HepG2 (cell line): ENCODE measurements around the gene CBX7. TPM values are rescaled to one million over a fixed set of nuclear protein-coding genes. Genes with fewer than 3 reads are reported as not detected.

ENCODE experiments used
- ATAC-seq: fragments of 200-7000 bp; cut with Tn5 transposase; 3 replicates; pipeline ENCODE4 v1.9.1; 2020; ENCODE audit warnings: mild to moderate bottlenecking, moderate library complexity
- BruUV-seq: library from RNA; stranded (reverse); fragments of 400-500 nt; replicated peaks from 2 replicates; lab custom pipeline; 2021; lab: Mats Ljungman, UMichigan
- CTCF ChIA-PET: fragments of 300-600 bp; formaldehyde crosslinking; extraction: SDS; loops from one replicate; lab custom pipeline; 2021; ENCODE audit warnings: low total read pairs, inconsistent platforms, low intra/inter-chr PET ratio; lab: Yijun Ruan, JAX
- POLR2A ChIA-PET: fragments of 350-600 bp; sonication (Branson Sonifier 250); formaldehyde crosslinking; loops from one replicate; lab custom pipeline; 2020; ENCODE audit warnings: antibody characterized with exemption, inconsistent platforms; lab: Yijun Ruan, JAX
- DNase-seq: peaks from one replicate; pipeline ENCODE4 v3.0.0-alpha.2; 2015; ENCODE audit warnings: low spot score
- FAIRE-seq: peaks from 3 replicates; lab custom pipeline; 2011; peaks lifted over from hg19 to GRCh38; lab: Jason Lieb, UNC
- H2AFZ ChIP-seq: one replicate; pipeline ENCODE4 v1.6.1; 2011; ENCODE audit warnings: low read length, inconsistent platforms
- H3K27ac ChIP-seq: fragments of 300-600 bp; 3 replicates; pipeline ENCODE4 v1.8.0; 2011; ENCODE audit warnings: mixed run types, mild to moderate bottlenecking, mixed read lengths, low read length, inconsistent platforms; ENCODE audit not compliant: insufficient read depth; ENCODE audit errors: extremely low read length
- H3K27me3 ChIP-seq, 2 experiments: fragments of 200-600 bp in 1 of 2; 2 replicates in 1 of 2; 3 replicates in 1 of 2; pipeline versions ENCODE4 v1.6.0 to v1.8.0; 2011; ENCODE audit warnings: low read length in 2 of 2, mild to moderate bottlenecking in 2 of 2, moderate library complexity in 2 of 2, inconsistent platforms in 1 of 2; ENCODE audit not compliant: insufficient read depth in 2 of 2, control insufficient read depth in 1 of 2
- H3K36me3 ChIP-seq, 2 experiments: fragments of 200-600 bp in 1 of 2; replicated peaks in 1 of 2; 2 replicates in 1 of 2; 3 replicates in 1 of 2; pipeline versions ENCODE4 v1.5.1 to v1.8.0; 2011; ENCODE audit warnings: low read length in 2 of 2, inconsistent platforms in 1 of 2; ENCODE audit not compliant: insufficient read depth in 2 of 2, control insufficient read depth in 1 of 2
- H3K4me1 ChIP-seq: 2 replicates; pipeline ENCODE4 v1.5.1; 2012; ENCODE audit warnings: low read length, inconsistent platforms; ENCODE audit not compliant: insufficient read depth
- H3K4me2 ChIP-seq: 2 replicates; pipeline ENCODE4 v1.6.0; 2011; ENCODE audit warnings: low read depth, low read length, inconsistent platforms
- H3K4me3 ChIP-seq, 3 experiments: fragments of 200-600 bp in 1 of 3; sonication (generic), shearing (Covaris generic) in 1 of 3; replicated peaks in 1 of 3; 2 replicates each; pipeline ENCODE4 v1.5.1; 2011 to 2016; ENCODE audit warnings: low read length in 3 of 3, inconsistent platforms in 2 of 3, low read depth in 2 of 3, mild to moderate bottlenecking in 2 of 3, control low read depth in 1 of 3, mixed read lengths in 1 of 3; ENCODE audit not compliant: insufficient read depth in 1 of 3
- H3K79me2 ChIP-seq: one replicate; pipeline ENCODE4 v1.6.1; 2011; ENCODE audit warnings: low read length, inconsistent platforms; ENCODE audit not compliant: insufficient read depth
- H3K9ac ChIP-seq: 2 replicates; pipeline ENCODE4 v1.6.0; 2011; ENCODE audit warnings: mild to moderate bottlenecking, low read depth, low read length, inconsistent platforms; ENCODE audit not compliant: insufficient read depth
- H3K9me3 ChIP-seq: 2 replicates; pipeline ENCODE4 v1.5.1; 2012; ENCODE audit warnings: mild to moderate bottlenecking, low read length
- H4K20me1 ChIP-seq: 2 replicates; pipeline ENCODE4 v1.6.0; 2011; ENCODE audit warnings: inconsistent platforms, mild to moderate bottlenecking, low read length, moderate library complexity; ENCODE audit not compliant: insufficient read depth
- NBN ChIP-seq: fragments of 450-650 bp; conservative IDR thresholded peaks from 2 replicates; pipeline ENCODE4 v1.6.1; 2017
- SNRNP70 ChIP-seq: fragments of 200-400 bp; formaldehyde crosslinking; IDR thresholded peaks from 2 replicates; pipeline ENCODE4 v1.6.1; 2017; ENCODE audit warnings: mild to moderate bottlenecking, low read depth, low read length, moderate library complexity
- XRCC5 ChIP-seq: fragments of 200-400 bp; formaldehyde crosslinking; optimal IDR thresholded peaks from 2 replicates; pipeline ENCODE3; 2017; ENCODE audit warnings: mild to moderate bottlenecking, low read length
- ZSCAN21 ChIP-seq: sonication (generic); formaldehyde crosslinking; IDR thresholded peaks from 2 replicates; pipeline ENCODE4 v1.8.0; 2022; ENCODE audit warnings: mild to moderate bottlenecking, missing genetic modification reagents, moderate library complexity, borderline replicate concordance
- WGBS: methylation state at CpG from one replicate; pipeline ENCODE4 v1.1.6; 2017; ENCODE audit warnings: low lambda C conversion rate; 5-methylcytosine and 5-hydroxymethylcytosine counted together
- in situ Hi-C: cut with HindIII; loops from 2 replicates; pipeline ENCODE4 v1.10.0; 2017; ENCODE audit warnings: low pct_unique_long_range_greater_than_20kb; ENCODE audit not compliant: extremely low pct_ligation_motif_present
- intact Hi-C: fragments of 100-400 bp; cut with micrococcal nuclease; formaldehyde crosslinking; loops from one replicate; pipeline ENCODE4 v1.10.0; 2022; ENCODE audit not compliant: unreplicated experiment
- polyA plus RNA-seq, 8 experiments: library from polyadenylated mRNA; depleted of rRNA in 3 of 8; stranded (reverse) in 7 of 8; unstranded in 1 of 8; fragments of >200 nt; fragmentation: Illumina TruSeq in 4 of 8; extraction: Trizol in 4 of 8; gene quantifications; 2 replicates each; pipeline versions ENCODE4 v1.2.1 to v1.2.3, GENCODE V29; 2011 to 2016; ENCODE audit warnings: low read depth in 4 of 8, missing spikeins in 1 of 8, mixed read lengths in 1 of 8; ENCODE audit not compliant: insufficient read depth in 1 of 8
- total RNA-seq, 5 experiments: library from RNA; depleted of rRNA; stranded (reverse); fragments of >200 nt; fragmentation: Illumina TruSeq; extraction: Trizol; gene quantifications; 2 replicates each; pipeline ENCODE4 v1.2.3, GENCODE V29; 2016; ENCODE audit warnings: low read depth in 1 of 5
- TF ChIP-seq, protein P1 (sequence below): sonication (generic); formaldehyde crosslinking; IDR thresholded peaks from 2 replicates; pipeline ENCODE4 v1.4.0; 2020; ENCODE audit warnings: missing genetic modification reagents, borderline replicate concordance
- TF ChIP-seq, protein P2 (sequence below): sonication (generic); formaldehyde crosslinking; IDR thresholded peaks from 2 replicates; pipeline ENCODE4 v1.4.0; 2020; ENCODE audit warnings: missing genetic modification reagents

The CBX7 gene
- total and polyA plus RNA-seq, 2 of the 13 experiments (the other 11 are each of a cell fraction or from before 2014, with no cell fraction given) = 0.35 to 4.9 TPM

DNA sequence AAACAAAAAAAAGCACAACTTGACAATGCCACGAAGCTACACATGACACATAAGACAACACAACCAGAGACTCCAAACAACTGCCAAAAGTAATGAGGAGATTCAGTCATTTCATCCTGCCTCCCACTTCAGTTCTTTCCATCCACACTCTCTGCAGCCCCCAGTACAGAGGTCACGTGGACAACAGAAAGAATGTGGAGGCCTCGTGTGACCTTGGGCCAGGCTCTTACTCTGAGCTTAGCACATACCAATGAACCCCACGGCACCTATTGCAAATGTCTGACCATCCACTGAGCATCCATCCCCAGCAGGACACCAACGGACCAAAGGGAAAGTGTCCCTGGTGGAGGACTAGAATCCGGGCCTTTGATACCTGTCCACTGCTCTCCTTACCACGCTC is 12.5 kb downstream of the CBX7 start (continued):
- TF ChIP-seq, protein P1, sequence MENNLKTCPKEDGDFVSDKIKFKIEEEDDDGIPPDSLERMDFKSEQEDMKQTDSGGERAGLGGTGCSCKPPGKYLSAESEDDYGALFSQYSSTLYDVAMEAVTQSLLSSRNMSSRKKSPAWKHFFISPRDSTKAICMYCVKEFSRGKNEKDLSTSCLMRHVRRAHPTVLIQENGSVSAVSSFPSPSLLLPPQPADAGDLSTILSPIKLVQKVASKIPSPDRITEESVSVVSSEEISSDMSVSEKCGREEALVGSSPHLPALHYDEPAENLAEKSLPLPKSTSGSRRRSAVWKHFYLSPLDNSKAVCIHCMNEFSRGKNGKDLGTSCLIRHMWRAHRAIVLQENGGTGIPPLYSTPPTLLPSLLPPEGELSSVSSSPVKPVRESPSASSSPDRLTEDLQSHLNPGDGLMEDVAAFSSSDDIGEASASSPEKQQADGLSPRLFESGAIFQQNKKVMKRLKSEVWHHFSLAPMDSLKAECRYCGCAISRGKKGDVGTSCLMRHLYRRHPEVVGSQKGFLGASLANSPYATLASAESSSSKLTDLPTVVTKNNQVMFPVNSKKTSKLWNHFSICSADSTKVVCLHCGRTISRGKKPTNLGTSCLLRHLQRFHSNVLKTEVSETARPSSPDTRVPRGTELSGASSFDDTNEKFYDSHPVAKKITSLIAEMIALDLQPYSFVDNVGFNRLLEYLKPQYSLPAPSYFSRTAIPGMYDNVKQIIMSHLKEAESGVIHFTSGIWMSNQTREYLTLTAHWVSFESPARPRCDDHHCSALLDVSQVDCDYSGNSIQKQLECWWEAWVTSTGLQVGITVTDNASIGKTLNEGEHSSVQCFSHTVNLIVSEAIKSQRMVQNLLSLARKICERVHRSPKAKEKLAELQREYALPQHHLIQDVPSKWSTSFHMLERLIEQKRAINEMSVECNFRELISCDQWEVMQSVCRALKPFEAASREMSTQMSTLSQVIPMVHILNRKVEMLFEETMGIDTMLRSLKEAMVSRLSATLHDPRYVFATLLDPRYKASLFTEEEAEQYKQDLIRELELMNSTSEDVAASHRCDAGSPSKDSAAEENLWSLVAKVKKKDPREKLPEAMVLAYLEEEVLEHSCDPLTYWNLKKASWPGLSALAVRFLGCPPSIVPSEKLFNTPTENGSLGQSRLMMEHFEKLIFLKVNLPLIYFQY = no peak
- TF ChIP-seq NBN = no peak
- TF ChIP-seq SNRNP70 = no peak
- no peak for TF ChIP-seq XRCC5

DNA sequence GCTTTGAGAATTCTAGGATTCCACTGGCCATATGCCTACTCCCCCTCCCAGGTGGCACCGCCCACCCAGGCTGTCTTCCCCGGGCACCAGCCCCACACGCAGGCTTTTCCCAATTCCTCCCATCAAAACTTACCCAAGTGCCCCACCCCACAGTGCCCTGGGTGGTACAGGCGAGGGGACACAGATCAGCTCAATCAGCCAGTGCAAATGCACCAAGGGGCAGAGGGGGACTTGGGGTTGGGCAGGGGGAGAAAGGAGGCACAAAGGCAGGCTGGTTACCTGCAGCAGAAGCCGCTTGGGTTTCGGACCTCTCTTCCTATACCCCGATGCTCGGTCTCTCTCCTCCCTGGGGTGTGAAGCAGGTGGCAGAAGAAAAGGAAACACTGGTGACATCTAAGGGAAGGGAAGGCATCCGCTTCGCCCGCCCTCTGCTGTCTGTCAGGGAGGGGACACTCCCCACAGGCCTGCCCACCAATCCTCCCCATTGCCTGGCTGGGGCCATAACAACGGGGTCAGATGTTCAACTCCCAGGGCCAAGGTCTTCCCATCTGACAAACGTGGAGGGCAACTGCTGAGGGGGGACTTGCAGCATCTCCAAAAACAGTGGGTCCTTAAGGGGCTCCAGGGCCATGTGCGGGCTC is 14.0 kb downstream of the CBX7 start:
- Histone ChIP-seq H3K9me3 (no peaks in the 10 kb centered on the region), H3K36me3 (no peaks in the 10 kb centered on the region), H3K4me2 (no peak overlapping the region), H3K4me1 (peaks cover 27% of the 10 kb centered on the region), H3K9ac (no peak overlapping the region), H3K27ac (no peak overlapping the region), H2AFZ (no peak overlapping the region), H3K79me2 (no peaks in the 10 kb centered on the region), H3K27me3 (peaks cover 0 to 2% of the 10 kb centered on the region in 2 experiments; a peak in 1 of 5 replicates), H4K20me1 (no peaks in the 10 kb centered on the region), H3K4me3 (no peak overlapping the region)
- ChIA-PET CTCF (no interaction called here), POLR2A (no interaction called here)
- no peak for TF ChIP-seq ZSCAN21 (CRISPR knock-in tag)
- TF ChIP-seq, protein P2, sequence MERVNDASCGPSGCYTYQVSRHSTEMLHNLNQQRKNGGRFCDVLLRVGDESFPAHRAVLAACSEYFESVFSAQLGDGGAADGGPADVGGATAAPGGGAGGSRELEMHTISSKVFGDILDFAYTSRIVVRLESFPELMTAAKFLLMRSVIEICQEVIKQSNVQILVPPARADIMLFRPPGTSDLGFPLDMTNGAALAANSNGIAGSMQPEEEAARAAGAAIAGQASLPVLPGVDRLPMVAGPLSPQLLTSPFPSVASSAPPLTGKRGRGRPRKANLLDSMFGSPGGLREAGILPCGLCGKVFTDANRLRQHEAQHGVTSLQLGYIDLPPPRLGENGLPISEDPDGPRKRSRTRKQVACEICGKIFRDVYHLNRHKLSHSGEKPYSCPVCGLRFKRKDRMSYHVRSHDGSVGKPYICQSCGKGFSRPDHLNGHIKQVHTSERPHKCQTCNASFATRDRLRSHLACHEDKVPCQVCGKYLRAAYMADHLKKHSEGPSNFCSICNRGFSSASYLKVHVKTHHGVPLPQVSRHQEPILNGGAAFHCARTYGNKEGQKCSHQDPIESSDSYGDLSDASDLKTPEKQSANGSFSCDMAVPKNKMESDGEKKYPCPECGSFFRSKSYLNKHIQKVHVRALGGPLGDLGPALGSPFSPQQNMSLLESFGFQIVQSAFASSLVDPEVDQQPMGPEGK = peak; percentile 35; the same call in 1 of the 2 replicates
- intact Hi-C loops (no loop called here), in situ Hi-C loops (no loop called here)
- FAIRE-seq (no peak), ATAC-seq (0 out of 3 replicates have a peak, but pooled peaks have one; percentile 14), DNase-seq (no peak)
- 66% methylated on average over 12 of the region's 14 CpGs for WGBS
- BruUV-seq = no TSS peak
